HUES6 (cell line): ENCODE results near the gene SEMA3F.

Experiments used
- H3K27ac ChIP-seq: 2 replicates; pipeline ENCODE4 v1.7.0; 2013; ENCODE audit warnings: low read depth, mild to moderate bottlenecking, low read length, inconsistent platforms
- H3K27me3 ChIP-seq: 2 replicates; pipeline ENCODE4 v1.6.1; 2013; ENCODE audit warnings: low read length; ENCODE audit not compliant: control insufficient read depth, insufficient read depth
- H3K36me3 ChIP-seq: 2 replicates; pipeline ENCODE4 v1.6.1; 2013; ENCODE audit warnings: low read length; ENCODE audit not compliant: control insufficient read depth, insufficient read depth
- H3K4me1 ChIP-seq: 2 replicates; pipeline ENCODE4 v1.6.1; 2013; ENCODE audit warnings: low read length; ENCODE audit not compliant: control insufficient read depth, insufficient read depth
- H3K4me3 ChIP-seq: 2 replicates; pipeline ENCODE4 v1.5.1; 2013; ENCODE audit warnings: low read depth, low read length
- H3K9ac ChIP-seq: one replicate; pipeline ENCODE4 v1.6.1; 2013; ENCODE audit warnings: mild to moderate bottlenecking, low read length
- H3K9me3 ChIP-seq: 2 replicates; pipeline ENCODE4 v1.6.1; 2013; ENCODE audit warnings: low read depth, low read length; ENCODE audit not compliant: control insufficient read depth, insufficient read depth

Gene SEMA3F

GRCh38 chr3:50123394-50124051 lies 31.6 kb upstream of the SEMA3F start:
- Histone ChIP-seq H3K27ac (no peak overlapping the region), H3K4me1 (peaks cover 29% of the 10 kb centered on the region), H3K36me3 (peaks cover 19% of the 10 kb centered on the region), H3K27me3 (no peaks in the 10 kb centered on the region), H3K4me3 (no peak overlapping the region), H3K9me3 (no peaks in the 10 kb centered on the region), H3K9ac (no peak overlapping the region)

- Histone ChIP-seq H3K27ac (no peak overlapping the region), H3K9ac (no peak overlapping the region), H3K4me3 (no peak overlapping the region)
Observed at GRCh38 chr3:50124052-50124799, 30.9 kb upstream of the SEMA3F start.

GRCh38 chr3:50124800-50125178 lies 30.3 kb upstream of the SEMA3F start:
- Histone ChIP-seq H3K9me3 (no peaks in the 10 kb centered on the region), H3K4me3 (no peak overlapping the region), H3K9ac (no peak overlapping the region), H3K27ac (no peak overlapping the region), H3K4me1 (peaks cover 29% of the 10 kb centered on the region), H3K36me3 (peaks cover 11% of the 10 kb centered on the region), H3K27me3 (no peaks in the 10 kb centered on the region)

More at GRCh38 chr3:50124052-50124799, 30.9 kb upstream of the SEMA3F start:
- no peaks in the 10 kb centered on the region for H3K27me3 ChIP-seq
- peaks cover 15% of the 10 kb centered on the region for H3K36me3 ChIP-seq
- H3K9me3 ChIP-seq: no peaks in the 10 kb centered on the region
- H3K4me1 ChIP-seq: peaks cover 29% of the 10 kb centered on the region

- H3K27me3 ChIP-seq: no peaks in the 10 kb centered on the region
- H3K36me3 ChIP-seq: peaks cover 2% of the 10 kb centered on the region; the same call in 1 of the 2 replicates
- H3K4me3 ChIP-seq: no peak overlapping the region
- H3K27ac ChIP-seq: no peak overlapping the region
- no peak overlapping the region for H3K9ac ChIP-seq
- H3K9me3 ChIP-seq: no peaks in the 10 kb centered on the region
- H3K4me1 ChIP-seq: peaks cover 29% of the 10 kb centered on the region
Observed at GRCh38 chr3:50125541-50126286, 29.4 kb upstream of the SEMA3F start.

- Histone ChIP-seq H3K36me3 (no peaks in the 10 kb centered on the region), H3K9me3 (no peaks in the 10 kb centered on the region), H3K4me1 (peaks cover 29% of the 10 kb centered on the region), H3K9ac (no peak overlapping the region), H3K27ac (no peak overlapping the region), H3K27me3 (no peaks in the 10 kb centered on the region), H3K4me3 (no peak overlapping the region)
Observed at GRCh38 chr3:50126287-50127211, 28.6 kb upstream of the SEMA3F start.

GRCh38 chr3:50127251-50127691 lies 27.9 kb upstream of the SEMA3F start:
- H3K36me3 ChIP-seq: no peaks in the 10 kb centered on the region
- no peaks in the 10 kb centered on the region for H3K9me3 ChIP-seq
- H3K27ac ChIP-seq: no peak overlapping the region
- H3K9ac ChIP-seq: no peak overlapping the region
- H3K4me3 ChIP-seq: no peak overlapping the region
- H3K27me3 ChIP-seq: no peaks in the 10 kb centered on the region
- peaks cover 29% of the 10 kb centered on the region for H3K4me1 ChIP-seq

- Histone ChIP-seq H3K4me3 (no peak overlapping the region), H3K9me3 (no peaks in the 10 kb centered on the region), H3K27ac (no peak overlapping the region), H3K4me1 (peaks cover 30% of the 10 kb centered on the region), H3K36me3 (no peaks in the 10 kb centered on the region), H3K27me3 (no peaks in the 10 kb centered on the region), H3K9ac (no peak overlapping the region)
Observed at GRCh38 chr3:50128001-50128400, 27.1 kb upstream of the SEMA3F start.

GRCh38 chr3:50130436-50130835 lies 24.7 kb upstream of the SEMA3F start:
- Histone ChIP-seq H3K9ac (no peak overlapping the region), H3K27ac (no peak overlapping the region), H3K9me3 (no peaks in the 10 kb centered on the region), H3K27me3 (no peaks in the 10 kb centered on the region), H3K36me3 (no peaks in the 10 kb centered on the region), H3K4me3 (no peak overlapping the region), H3K4me1 (peaks cover 18% of the 10 kb centered on the region)

GRCh38 chr3:50132421-50133282 lies 22.5 kb upstream of the SEMA3F start:
- Histone ChIP-seq H3K36me3 (no peaks in the 10 kb centered on the region), H3K9me3 (no peaks in the 10 kb centered on the region), H3K4me3 (no peak overlapping the region), H3K27ac (no peak overlapping the region), H3K27me3 (no peaks in the 10 kb centered on the region), H3K4me1 (peaks cover 14% of the 10 kb centered on the region), H3K9ac (no peak overlapping the region)

GRCh38 chr3:50133283-50133615 lies 21.9 kb upstream of the SEMA3F start:
- Histone ChIP-seq H3K9me3 (no peaks in the 10 kb centered on the region), H3K27me3 (no peaks in the 10 kb centered on the region), H3K4me1 (peaks cover 20% of the 10 kb centered on the region), H3K36me3 (no peaks in the 10 kb centered on the region), H3K4me3 (no peak overlapping the region), H3K9ac (no peak overlapping the region), H3K27ac (no peak overlapping the region)
